ENCODE results near the gene WDR93.

Gene WDR93

GRCh38 chr15:89746386-89746780, 55.8 kb downstream of the WDR93 start:
- DNase-seq (ENCODE audit: insufficient read length, low spot score): no peak
- peak; percentile 94 for FAIRE-seq

- DNase-seq (ENCODE audit: insufficient read length, low spot score) (no peak), FAIRE-seq (no peak)
Measured at GRCh38 chr15:89747708-89748682, 57.4 kb downstream of the WDR93 start.

- no peak for FAIRE-seq
- DNase-seq (ENCODE audit: insufficient read length, low spot score): no peak
Measured at GRCh38 chr15:89749054-89749453, 58.4 kb downstream of the WDR93 start.

- no peak for DNase-seq (ENCODE audit: insufficient read length, low spot score)
- FAIRE-seq: no peak
Measured at GRCh38 chr15:89749526-89749925, 58.9 kb downstream of the WDR93 start.

- no peak for DNase-seq (ENCODE audit: insufficient read length, low spot score)
- no peak for FAIRE-seq
Measured at GRCh38 chr15:89749951-89750559, 59.4 kb downstream of the WDR93 start.

- peak; percentile 91 for DNase-seq (ENCODE audit: insufficient read length, low spot score)
- peak; percentile 93 for FAIRE-seq
Measured at GRCh38 chr15:89750560-89751542, 60.2 kb downstream of the WDR93 start, which contains the start of gene MESP1. TSS of gene MESP1 (minus strand) at chr15:89751249. CDS start at chr15:89751231, 18 bp downstream.

- DNase-seq (ENCODE audit: insufficient read length, low spot score) (no peak), FAIRE-seq (no peak)
Measured at GRCh38 chr15:89751748-89752147, 61.1 kb downstream of the WDR93 start.

GRCh38 chr15:89753855-89754254, 63.2 kb downstream of the WDR93 start:
- no peak for DNase-seq (ENCODE audit: insufficient read length, low spot score)
- FAIRE-seq: no peak

- peak; percentile 86 for FAIRE-seq
- DNase-seq (ENCODE audit: insufficient read length, low spot score): peak; percentile 55
Measured at GRCh38 chr15:89754361-89755154, 63.9 kb downstream of the WDR93 start.

GRCh38 chr15:89755701-89756100, 65.1 kb downstream of the WDR93 start:
- DNase-seq (ENCODE audit: insufficient read length, low spot score): no peak
- no peak for FAIRE-seq

- no peak for FAIRE-seq
Measured at GRCh38 chr15:89756897-89757296, 66.3 kb downstream of the WDR93 start.

GRCh38 chr15:89758283-89758682, 67.7 kb downstream of the WDR93 start:
- FAIRE-seq (no peak), DNase-seq (ENCODE audit: insufficient read length, low spot score) (no peak)

More at GRCh38 chr15:89756897-89757296, 66.3 kb downstream of the WDR93 start:
- no peak for DNase-seq (ENCODE audit: insufficient read length, low spot score)

- DNase-seq (ENCODE audit: insufficient read length, low spot score) (no peak), FAIRE-seq (no peak)
Measured at GRCh38 chr15:89758981-89759380, 68.4 kb downstream of the WDR93 start.

GRCh38 chr15:89759835-89760234, 69.2 kb downstream of the WDR93 start:
- FAIRE-seq (no peak), DNase-seq (ENCODE audit: insufficient read length, low spot score) (no peak)

GRCh38 chr15:89760303-89761008, 69.8 kb downstream of the WDR93 start:
- FAIRE-seq (no peak), DNase-seq (ENCODE audit: insufficient read length, low spot score) (peak; percentile 86)

- FAIRE-seq (no peak), DNase-seq (ENCODE audit: insufficient read length, low spot score) (no peak)
Measured at GRCh38 chr15:89761009-89761831, 70.6 kb downstream of the WDR93 start.

- no peak for FAIRE-seq
- DNase-seq (ENCODE audit: insufficient read length, low spot score): no peak
Measured at GRCh38 chr15:89761929-89762328, 71.3 kb downstream of the WDR93 start.

GRCh38 chr15:89765694-89766093, 75.1 kb downstream of the WDR93 start:
- FAIRE-seq (no peak), DNase-seq (ENCODE audit: insufficient read length, low spot score) (no peak)

Measured in HTR-8/SVneo (cell line).